CD4-positive, alpha-beta T cell (primary cell): ENCODE data around the gene GPRC5D. TPM values are rescaled to one million over a fixed set of nuclear protein-coding genes. Genes with fewer than 3 reads are reported as not detected.

Source experiments
- ATAC-seq: fragments of 200-7000 bp; cut with Tn5 transposase; one replicate; pipeline ENCODE4 v1.10.0; 2022; ENCODE audit warnings: mild to moderate bottlenecking; ENCODE audit not compliant: poor library complexity
- CTCF ChIA-PET: fragments of 350-600 bp; sonication (Branson Sonifier 250); formaldehyde crosslinking; loops from one replicate; lab custom pipeline; 2021; ENCODE audit warnings: antibody characterized with exemption, inconsistent platforms; lab: Charles Lee
- POLR2A ChIA-PET: fragments of 350-600 bp; sonication (Branson Sonifier 250); formaldehyde crosslinking; loops from one replicate; lab custom pipeline; 2021; ENCODE audit warnings: antibody characterized with exemption, inconsistent platforms; lab: Charles Lee
- DNase-seq, 14 experiments: peaks; one replicate each; pipeline ENCODE4 v3.0.0-alpha.2; 2013 to 2020; ENCODE audit warnings: mixed read lengths in 2 of 14
- H3K27ac ChIP-seq, 2 donors: one replicate each; pipeline versions ENCODE4 v1.5.1 to v1.7.0; 2013; ENCODE audit warnings: low read length in 2 of 2, low read depth in 1 of 2, mild to moderate bottlenecking in 1 of 2
- H3K27me3 ChIP-seq, 2 experiments: 1 replicate in 1 of 2; 2 replicates in 1 of 2; pipeline versions ENCODE4 v1.6.1 to v1.7.0; 2013; ENCODE audit warnings: low read length in 2 of 2, control low read depth in 1 of 2, mild to moderate bottlenecking in 1 of 2, moderate library complexity in 1 of 2; ENCODE audit not compliant: insufficient read depth in 2 of 2, control insufficient read depth in 1 of 2
- H3K36me3 ChIP-seq: one replicate; pipeline ENCODE4 v1.6.1; 2013; ENCODE audit warnings: low read length, control low read depth; ENCODE audit not compliant: insufficient read depth
- H3K4me1 ChIP-seq: one replicate; pipeline ENCODE4 v1.6.1; 2013; ENCODE audit warnings: low read length, control low read depth; ENCODE audit not compliant: insufficient read depth
- H3K4me3 ChIP-seq: one replicate; pipeline ENCODE4 v1.5.1; 2013; ENCODE audit warnings: mild to moderate bottlenecking, low read length, moderate library complexity
- H3K9me3 ChIP-seq, 2 experiments: 1 replicate in 1 of 2; 2 replicates in 1 of 2; pipeline versions ENCODE4 v1.6.1 to v1.7.0; 2013; ENCODE audit warnings: low read length in 2 of 2, mild to moderate bottlenecking in 2 of 2, control low read depth in 1 of 2, moderate library complexity in 1 of 2; ENCODE audit not compliant: control insufficient read depth in 1 of 2, insufficient read depth in 1 of 2
- H3K27ac Mint-ChIP-seq: one replicate; pipeline ENCODE4 v1.8.0; 2020; ENCODE audit warnings: mixed read lengths
- H3K27me3 Mint-ChIP-seq: one replicate; pipeline ENCODE4 v1.8.0; 2021; ENCODE audit warnings: mixed read lengths
- H3K36me3 Mint-ChIP-seq: one replicate; pipeline ENCODE4 v1.8.0; 2021; ENCODE audit warnings: low read depth, mixed read lengths
- H3K4me1 Mint-ChIP-seq: one replicate; pipeline ENCODE4 v1.8.0; 2021; ENCODE audit warnings: low read depth, mixed read lengths
- H3K4me3 Mint-ChIP-seq: one replicate; pipeline ENCODE4 v1.8.0; 2020; ENCODE audit warnings: mild to moderate bottlenecking, mixed read lengths
- H3K9me3 Mint-ChIP-seq: one replicate; pipeline ENCODE4 v1.8.0; 2020; ENCODE audit warnings: mixed read lengths
- CTCF ChIP-seq: fragments of 200-600 bp; IDR thresholded peaks from one replicate; pipeline ENCODE4 v1.8.0; 2022; ENCODE audit warnings: antibody characterized with exemption, mild to moderate bottlenecking
- intact Hi-C, 2 experiments: fragments of 100-400 bp; cut with DNase I in 1 of 2; cut with micrococcal nuclease in 1 of 2; formaldehyde crosslinking; loops; one replicate each; pipeline versions ENCODE4 v1.15.1 to v1.9.0; 2023 to 2025; cut with DNase I, micrococcal nuclease
- total RNA-seq, 174 experiments: library from RNA in 2 of 174; stranded (reverse) in 2 of 174; gene quantifications; one replicate each; pipeline ENCODE4 v1.2.3 and lab custom pipeline; 2021 to 2026

Gene GPRC5D
- total RNA-seq, 2 experiments from 2014 or later: not detected

- Mint-ChIP-seq H3K4me3 (no peak overlapping the region), H3K27ac (no peak overlapping the region), H3K4me1 (no peaks in the 10 kb centered on the region), H3K27me3 (no peaks in the 10 kb centered on the region), H3K9me3 (peaks cover 3% of the 10 kb centered on the region), H3K36me3 (peaks cover 39% of the 10 kb centered on the region)
- no peak for TF ChIP-seq CTCF
- peaks cover 0 to 3% of the 10 kb centered on the region in 2 experiments for H3K9me3 ChIP-seq
- intact Hi-C loops: no loop called here
- H3K27ac ChIP-seq: no peak overlapping the region
- no peaks in the 10 kb centered on the region for H3K4me1 ChIP-seq
- DNase-seq (no peak), ATAC-seq (no peak)
- H3K36me3 ChIP-seq: peaks cover 21% of the 10 kb centered on the region
- POLR2A ChIA-PET: no interaction called here
- no peak overlapping the region for H3K4me3 ChIP-seq
- CTCF ChIA-PET: no interaction called here
- no peaks in the 10 kb centered on the region for H3K27me3 ChIP-seq
Observed at GRCh38 chr12:12979126-12979525, 27.2 kb upstream of the GPRC5D start.

GRCh38 chr12:12977231-12977630 is 25.3 kb upstream of the GPRC5D start:
- H3K27me3 Mint-ChIP-seq: no peaks in the 10 kb centered on the region
- H3K4me1 Mint-ChIP-seq: no peaks in the 10 kb centered on the region
- no peak for TF ChIP-seq CTCF
- ChIA-PET POLR2A (no interaction called here), CTCF (no interaction called here)
- H3K36me3 Mint-ChIP-seq: peaks cover 51% of the 10 kb centered on the region
- DNase-seq: no peak
- H3K4me3 Mint-ChIP-seq: no peak overlapping the region
- ATAC-seq: no peak
- H3K9me3 ChIP-seq: peaks cover 5 to 16% of the 10 kb centered on the region in 2 experiments
- peaks cover 9% of the 10 kb centered on the region for H3K9me3 Mint-ChIP-seq
- H3K4me3 ChIP-seq: no peak overlapping the region
- H3K27me3 ChIP-seq: no peaks in the 10 kb centered on the region
- peaks cover 24% of the 10 kb centered on the region for H3K36me3 ChIP-seq
- intact Hi-C loops: no loop called here
- no peaks in the 10 kb centered on the region for H3K4me1 ChIP-seq
- no peak overlapping the region for H3K27ac ChIP-seq
- H3K27ac Mint-ChIP-seq: no peak overlapping the region

GRCh38 chr12:12976366-12976765 is 24.4 kb upstream of the GPRC5D start:
- no peak for DNase-seq
- Mint-ChIP-seq H3K27ac (no peak overlapping the region), H3K4me3 (no peak overlapping the region), H3K36me3 (peaks cover 59% of the 10 kb centered on the region), H3K9me3 (peaks cover 9% of the 10 kb centered on the region), H3K4me1 (no peaks in the 10 kb centered on the region), H3K27me3 (no peaks in the 10 kb centered on the region)
- Histone ChIP-seq H3K4me3 (no peak overlapping the region), H3K27me3 (no peaks in the 10 kb centered on the region), H3K27ac (no peak overlapping the region), H3K4me1 (no peaks in the 10 kb centered on the region), H3K36me3 (peaks cover 24% of the 10 kb centered on the region), H3K9me3 (peaks cover 5 to 16% of the 10 kb centered on the region in 2 experiments)
- ATAC-seq: no peak
- intact Hi-C loops: no loop called here
- POLR2A ChIA-PET: no interaction called here
- CTCF ChIA-PET: no interaction called here
- TF ChIP-seq CTCF: no peak
